Measurements from ENCODE around the gene NOP53. TPM values are rescaled to one million over a fixed set of nuclear protein-coding genes. Genes with fewer than 3 reads are reported as not detected.

Gene NOP53
- total and polyA plus RNA-seq, 4 donors = 146 to 498 (median 193) TPM

DNA sequence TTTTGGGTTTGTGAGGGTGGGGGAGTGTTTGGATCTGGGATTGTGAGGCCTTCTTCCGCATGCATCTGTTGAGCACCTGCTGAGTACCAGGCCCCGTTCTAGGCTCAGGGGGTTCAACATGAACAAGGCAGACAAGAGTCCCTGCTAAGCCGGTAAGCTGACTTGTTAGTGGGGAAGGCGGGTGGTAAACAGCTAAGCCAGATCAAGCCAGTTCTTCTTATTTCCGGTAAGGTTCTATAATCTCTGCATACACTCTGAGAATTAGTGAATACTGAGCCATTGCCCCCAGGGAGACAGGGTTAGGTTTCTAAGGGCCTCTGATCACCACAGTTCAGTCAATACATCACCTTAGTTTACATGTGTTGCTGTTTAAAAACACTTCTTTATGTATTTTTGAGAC lies 42.0 kb upstream of the NOP53 start:
- 92 to 94% methylated on average over 5 of the region's 5 CpGs for WGBS, 2 donors
- Histone ChIP-seq H3K9ac (ENCODE audit: insufficient read depth in 1 of 2, low read length in 2 of 2) (no peak overlapping the region), H3K27me3 (ENCODE audit: control insufficient read depth in 3 of 3, insufficient read depth in 3 of 3, low read length in 2 of 3) (no peaks in the 10 kb centered on the region), H3K4me1 (ENCODE audit: control insufficient read depth in 5 of 5, insufficient read depth in 5 of 5, low read length in 5 of 5) (no peaks in the 10 kb centered on the region), H3K4me3 (no peak overlapping the region), H3K36me3 (ENCODE audit: control insufficient read depth in 4 of 4, insufficient read depth in 4 of 4, low read length in 4 of 4) (peaks cover 0 to 32% (median 12%) of the 10 kb centered on the region in 4 donors), H3K9me3 (ENCODE audit: control insufficient read depth in 4 of 4, insufficient read depth in 3 of 4, low read length in 3 of 4) (no peaks in the 10 kb centered on the region), H3K27ac (ENCODE audit: low read depth in 1 of 2, low read length in 1 of 2) (no peak overlapping the region)
- DNase-seq (no peak), ATAC-seq (ENCODE audit: insufficient read depth, low FRiP score) (no peak)
- TF ChIP-seq, protein P1, sequence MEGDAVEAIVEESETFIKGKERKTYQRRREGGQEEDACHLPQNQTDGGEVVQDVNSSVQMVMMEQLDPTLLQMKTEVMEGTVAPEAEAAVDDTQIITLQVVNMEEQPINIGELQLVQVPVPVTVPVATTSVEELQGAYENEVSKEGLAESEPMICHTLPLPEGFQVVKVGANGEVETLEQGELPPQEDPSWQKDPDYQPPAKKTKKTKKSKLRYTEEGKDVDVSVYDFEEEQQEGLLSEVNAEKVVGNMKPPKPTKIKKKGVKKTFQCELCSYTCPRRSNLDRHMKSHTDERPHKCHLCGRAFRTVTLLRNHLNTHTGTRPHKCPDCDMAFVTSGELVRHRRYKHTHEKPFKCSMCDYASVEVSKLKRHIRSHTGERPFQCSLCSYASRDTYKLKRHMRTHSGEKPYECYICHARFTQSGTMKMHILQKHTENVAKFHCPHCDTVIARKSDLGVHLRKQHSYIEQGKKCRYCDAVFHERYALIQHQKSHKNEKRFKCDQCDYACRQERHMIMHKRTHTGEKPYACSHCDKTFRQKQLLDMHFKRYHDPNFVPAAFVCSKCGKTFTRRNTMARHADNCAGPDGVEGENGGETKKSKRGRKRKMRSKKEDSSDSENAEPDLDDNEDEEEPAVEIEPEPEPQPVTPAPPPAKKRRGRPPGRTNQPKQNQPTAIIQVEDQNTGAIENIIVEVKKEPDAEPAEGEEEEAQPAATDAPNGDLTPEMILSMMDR (IDR thresholded peaks at IDR 0.05; ENCODE audit: control extremely low read depth, extremely low read depth) = no peak

GRCh38 chr19:47704024-47704423 lies 41.3 kb upstream of the NOP53 start:
- Histone ChIP-seq H3K9me3 (ENCODE audit: control insufficient read depth in 4 of 4, insufficient read depth in 3 of 4, low read length in 3 of 4) (no peaks in the 10 kb centered on the region), H3K27ac (ENCODE audit: low read depth in 1 of 2, low read length in 1 of 2) (no peak overlapping the region), H3K9ac (ENCODE audit: insufficient read depth in 1 of 2, low read length in 2 of 2) (no peak overlapping the region), H3K36me3 (ENCODE audit: control insufficient read depth in 4 of 4, insufficient read depth in 4 of 4, low read length in 4 of 4) (peaks cover 0 to 25% (median 11%) of the 10 kb centered on the region in 4 donors), H3K27me3 (ENCODE audit: control insufficient read depth in 3 of 3, insufficient read depth in 3 of 3, low read length in 2 of 3) (no peaks in the 10 kb centered on the region), H3K4me3 (no peak overlapping the region), H3K4me1 (ENCODE audit: control insufficient read depth in 5 of 5, insufficient read depth in 5 of 5, low read length in 5 of 5) (no peaks in the 10 kb centered on the region)
- DNase-seq = no peak
- ATAC-seq (ENCODE audit: insufficient read depth, low FRiP score) = no peak
- TF ChIP-seq, protein P1 (IDR thresholded peaks at IDR 0.05; ENCODE audit: control extremely low read depth, extremely low read depth) = no peak
- WGBS, 2 donors = 88% methylated on average over 11 of the region's 11 CpGs

GRCh38 chr19:47704656-47705055 lies 40.7 kb upstream of the NOP53 start:
- no peaks in the 10 kb centered on the region for H3K9me3 ChIP-seq (ENCODE audit: control insufficient read depth in 4 of 4, insufficient read depth in 3 of 4, low read length in 3 of 4)
- no peaks in the 10 kb centered on the region for H3K4me1 ChIP-seq (ENCODE audit: control insufficient read depth in 5 of 5, insufficient read depth in 5 of 5, low read length in 5 of 5)
- no peak overlapping the region for H3K9ac ChIP-seq (ENCODE audit: insufficient read depth in 1 of 2, low read length in 2 of 2)
- peaks cover 0 to 23% (median 9%) of the 10 kb centered on the region in 4 donors for H3K36me3 ChIP-seq (ENCODE audit: control insufficient read depth in 4 of 4, insufficient read depth in 4 of 4, low read length in 4 of 4)
- 100% methylated on average over 3 of the region's 3 CpGs for WGBS, 2 donors
- H3K4me3 ChIP-seq = no peak overlapping the region
- DNase-seq (no peak), ATAC-seq (ENCODE audit: insufficient read depth, low FRiP score) (no peak)
- TF ChIP-seq, protein P1 (IDR thresholded peaks at IDR 0.05; ENCODE audit: control extremely low read depth, extremely low read depth) = no peak
- no peaks in the 10 kb centered on the region for H3K27me3 ChIP-seq (ENCODE audit: control insufficient read depth in 3 of 3, insufficient read depth in 3 of 3, low read length in 2 of 3)
- no peak overlapping the region for H3K27ac ChIP-seq (ENCODE audit: low read depth in 1 of 2, low read length in 1 of 2)

Measured in lung (tissue), 12 donors.